Prostate gland (tissue), 2 donors: ENCODE measurements around the gene GPR18.

Source experiments
- POLR2AphosphoS5 ChIP-seq: sonication (generic); formaldehyde crosslinking; IDR thresholded peaks from one replicate; pipeline ENCODE4 v1.6.1; 2017; ENCODE audit warnings: antibody characterized with exemption
- TF ChIP-seq, protein P1 (sequence below), 4 experiments: fragments of 200-600 bp in 2 of 4; fragments of 450-650 bp in 2 of 4; sonication (generic) in 2 of 4; IDR thresholded peaks; 1 replicate in 3 of 4; 2 replicates in 1 of 4; pipeline ENCODE4 v1.5.1; 2016 to 2019; ENCODE audit warnings: antibody characterized with exemption in 4 of 4, mild to moderate bottlenecking in 2 of 4, moderate library complexity in 2 of 4

- TF ChIP-seq, protein P1, sequence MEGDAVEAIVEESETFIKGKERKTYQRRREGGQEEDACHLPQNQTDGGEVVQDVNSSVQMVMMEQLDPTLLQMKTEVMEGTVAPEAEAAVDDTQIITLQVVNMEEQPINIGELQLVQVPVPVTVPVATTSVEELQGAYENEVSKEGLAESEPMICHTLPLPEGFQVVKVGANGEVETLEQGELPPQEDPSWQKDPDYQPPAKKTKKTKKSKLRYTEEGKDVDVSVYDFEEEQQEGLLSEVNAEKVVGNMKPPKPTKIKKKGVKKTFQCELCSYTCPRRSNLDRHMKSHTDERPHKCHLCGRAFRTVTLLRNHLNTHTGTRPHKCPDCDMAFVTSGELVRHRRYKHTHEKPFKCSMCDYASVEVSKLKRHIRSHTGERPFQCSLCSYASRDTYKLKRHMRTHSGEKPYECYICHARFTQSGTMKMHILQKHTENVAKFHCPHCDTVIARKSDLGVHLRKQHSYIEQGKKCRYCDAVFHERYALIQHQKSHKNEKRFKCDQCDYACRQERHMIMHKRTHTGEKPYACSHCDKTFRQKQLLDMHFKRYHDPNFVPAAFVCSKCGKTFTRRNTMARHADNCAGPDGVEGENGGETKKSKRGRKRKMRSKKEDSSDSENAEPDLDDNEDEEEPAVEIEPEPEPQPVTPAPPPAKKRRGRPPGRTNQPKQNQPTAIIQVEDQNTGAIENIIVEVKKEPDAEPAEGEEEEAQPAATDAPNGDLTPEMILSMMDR (IDR thresholded peaks at IDR 0.05): no peak
- no peak for TF ChIP-seq POLR2AphosphoS5
Observed at GRCh38 chr13:99214731-99215130, 43.4 kb downstream of the GPR18 start.
